ENCODE measurements around the gene RASGRF1.

DNA sequence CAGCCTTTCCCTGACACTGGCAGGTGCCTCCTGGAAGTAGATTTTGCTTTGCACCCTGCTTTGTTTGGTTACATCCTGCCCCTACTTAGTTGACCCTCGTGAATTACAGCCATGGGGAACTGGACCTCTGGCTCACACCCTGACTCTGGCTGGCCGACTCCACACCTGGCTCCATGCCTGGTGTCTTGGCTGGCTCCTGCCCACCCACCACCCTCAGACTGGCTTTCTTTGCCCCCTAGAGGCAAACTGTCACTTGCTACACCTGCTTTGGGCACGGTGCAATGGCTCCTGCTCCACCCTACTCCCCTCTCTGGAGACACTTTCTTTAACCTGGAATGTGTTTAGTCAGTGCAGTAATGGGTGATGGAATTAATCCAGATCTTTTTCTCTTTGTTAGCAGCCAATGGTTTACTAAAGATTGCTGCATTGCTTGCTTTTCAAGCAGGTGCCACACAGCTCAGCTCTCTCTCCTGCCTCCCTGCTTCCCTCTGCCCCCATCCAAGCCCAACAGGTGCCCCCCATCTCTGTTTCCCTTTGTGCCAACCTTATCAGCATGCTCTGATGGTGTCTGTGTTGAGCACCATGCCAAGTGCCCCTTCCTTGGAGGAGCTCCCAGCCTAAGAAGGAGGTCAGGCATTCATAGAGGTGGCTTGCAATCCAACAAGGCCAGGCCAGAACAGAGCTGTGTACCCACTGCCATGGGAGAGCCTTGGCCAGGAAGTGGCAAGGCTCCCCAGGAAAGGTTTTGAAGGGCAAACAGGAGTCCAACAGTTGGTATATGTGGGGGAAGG lies 38.4 kb downstream of the RASGRF1 start:
- TF ChIP-seq, protein P1, sequence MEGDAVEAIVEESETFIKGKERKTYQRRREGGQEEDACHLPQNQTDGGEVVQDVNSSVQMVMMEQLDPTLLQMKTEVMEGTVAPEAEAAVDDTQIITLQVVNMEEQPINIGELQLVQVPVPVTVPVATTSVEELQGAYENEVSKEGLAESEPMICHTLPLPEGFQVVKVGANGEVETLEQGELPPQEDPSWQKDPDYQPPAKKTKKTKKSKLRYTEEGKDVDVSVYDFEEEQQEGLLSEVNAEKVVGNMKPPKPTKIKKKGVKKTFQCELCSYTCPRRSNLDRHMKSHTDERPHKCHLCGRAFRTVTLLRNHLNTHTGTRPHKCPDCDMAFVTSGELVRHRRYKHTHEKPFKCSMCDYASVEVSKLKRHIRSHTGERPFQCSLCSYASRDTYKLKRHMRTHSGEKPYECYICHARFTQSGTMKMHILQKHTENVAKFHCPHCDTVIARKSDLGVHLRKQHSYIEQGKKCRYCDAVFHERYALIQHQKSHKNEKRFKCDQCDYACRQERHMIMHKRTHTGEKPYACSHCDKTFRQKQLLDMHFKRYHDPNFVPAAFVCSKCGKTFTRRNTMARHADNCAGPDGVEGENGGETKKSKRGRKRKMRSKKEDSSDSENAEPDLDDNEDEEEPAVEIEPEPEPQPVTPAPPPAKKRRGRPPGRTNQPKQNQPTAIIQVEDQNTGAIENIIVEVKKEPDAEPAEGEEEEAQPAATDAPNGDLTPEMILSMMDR (IDR thresholded peaks at IDR 0.05) = no peak
- TF ChIP-seq POLR2A (IDR thresholded peaks at IDR 0.05) = no peak
